ENCODE measurements around the gene CDCA4.

- no peak for TF ChIP-seq EZH2 (IDR thresholded peaks at IDR 0.05; ENCODE audit: insufficient read depth, poor library complexity, severe bottlenecking)
- no peak for TF ChIP-seq EZH2phosphoT487 (IDR thresholded peaks at IDR 0.05; ENCODE audit: insufficient read depth, low read depth)
Observed at GRCh38 chr14:104972301-104973134, 48.4 kb downstream of the CDCA4 start.
